SK-N-DZ (cell line): ENCODE results near the gene HERC3.

Experiments used
- DNase-seq: peaks from one replicate; pipeline ENCODE4 v3.0.0-alpha.2; 2015; ENCODE audit warnings: low spot score

Gene HERC3

GRCh38 chr4:88659890-88660208 is 67.6 kb downstream of the HERC3 start:
- DNase-seq, result no peak

GRCh38 chr4:88660446-88661294 is 68.4 kb downstream of the HERC3 start:
- no peak for DNase-seq

- no peak for DNase-seq
Observed at GRCh38 chr4:88661739-88662138, 69.5 kb downstream of the HERC3 start.

- DNase-seq, result peak; percentile 33
Observed at GRCh38 chr4:88672987-88673386, 80.7 kb downstream of the HERC3 start.

GRCh38 chr4:88673886-88674285 is 81.6 kb downstream of the HERC3 start:
- no peak for DNase-seq

GRCh38 chr4:88674565-88674964 is 82.3 kb downstream of the HERC3 start:
- DNase-seq, result no peak

GRCh38 chr4:88674979-88675378 is 82.7 kb downstream of the HERC3 start:
- no peak for DNase-seq

GRCh38 chr4:88675543-88675942 is 83.3 kb downstream of the HERC3 start:
- DNase-seq, result no peak

GRCh38 chr4:88681209-88681608 is 88.9 kb downstream of the HERC3 start:
- DNase-seq, result no peak

GRCh38 chr4:88690355-88690754 is 98.1 kb downstream of the HERC3 start:
- no peak for DNase-seq

GRCh38 chr4:88693792-88694191 is 101.5 kb downstream of the HERC3 start:
- DNase-seq, result no peak

GRCh38 chr4:88696630-88697029 is 104.3 kb downstream of the HERC3 start:
- no peak for DNase-seq

GRCh38 chr4:88697141-88697540 is 104.9 kb downstream of the HERC3 start:
- peak; percentile 28 for DNase-seq

GRCh38 chr4:88697588-88698329 is 105.5 kb downstream of the HERC3 start, which contains the start of gene NAP1L5:
NAP1L5 (minus strand) TSS chr4:88697829; CDS start chr4:88697754, 75 bp downstream.
- peak; percentile 78 for DNase-seq

- no peak for DNase-seq
Observed at GRCh38 chr4:88698519-88698918, 106.2 kb downstream of the HERC3 start.

- DNase-seq, result no peak
Observed at GRCh38 chr4:88702782-88703181, 110.5 kb downstream of the HERC3 start.

GRCh38 chr4:88705223-88705622 is 112.9 kb downstream of the HERC3 start:
- DNase-seq, result no peak

GRCh38 chr4:88705805-88706492 is 113.7 kb downstream of the HERC3 start:
- no peak for DNase-seq

- peak; percentile 32 for DNase-seq
Observed at GRCh38 chr4:88706574-88706973, 114.3 kb downstream of the HERC3 start.

- DNase-seq, result no peak
Observed at GRCh38 chr4:88709989-88710388, 117.7 kb downstream of the HERC3 start.

- no peak for DNase-seq
Observed at GRCh38 chr4:88713782-88714181, 121.5 kb downstream of the HERC3 start.

- DNase-seq, result no peak
Observed at GRCh38 chr4:88718098-88718497, 125.8 kb downstream of the HERC3 start.
